22Rv1 (cell line): ENCODE results near the gene GCSAM.

Experiments used
- H3K27ac ChIP-seq: fragments of 450-650 bp; 2 replicates; pipeline ENCODE4 v1.5.1; 2017
- CTCF ChIP-seq: fragments of 450-650 bp; IDR thresholded peaks from 2 replicates; pipeline ENCODE4 v1.5.1; 2017; ENCODE audit warnings: mild to moderate bottlenecking
- ZFX ChIP-seq: fragments of 450-650 bp; IDR thresholded peaks from 2 replicates; pipeline ENCODE4 v1.6.1; 2017; ENCODE audit warnings: antibody characterized with exemption, borderline replicate concordance

Gene GCSAM

GRCh38 chr3:112096176-112096575, 36.9 kb downstream of the GCSAM start:
- TF ChIP-seq ZFX (no peak), CTCF (no peak)
- H3K27ac ChIP-seq: no peak overlapping the region

GRCh38 chr3:112095731-112096130, 37.3 kb downstream of the GCSAM start:
- H3K27ac ChIP-seq: no peak overlapping the region
- no peak for TF ChIP-seq CTCF
- no peak for TF ChIP-seq ZFX

- H3K27ac ChIP-seq: no peak overlapping the region
- TF ChIP-seq CTCF (no peak), ZFX (no peak)
These were observed 39.9 kb downstream of the GCSAM start for GRCh38 chr3:112093180-112093522.

GRCh38 chr3:112092496-112093179, 40.4 kb downstream of the GCSAM start:
- TF ChIP-seq ZFX: no peak
- no peak for TF ChIP-seq CTCF
- H3K27ac ChIP-seq: no peak overlapping the region

GRCh38 chr3:112090887-112091586, 42.0 kb downstream of the GCSAM start:
- TF ChIP-seq ZFX: no peak
- no peak for TF ChIP-seq CTCF
- H3K27ac ChIP-seq: no peak overlapping the region

- no peak overlapping the region for H3K27ac ChIP-seq
These were observed 42.8 kb downstream of the GCSAM start for GRCh38 chr3:112089956-112090886.

More at GRCh38 chr3:112089956-112090886, 42.8 kb downstream of the GCSAM start:
- no peak for TF ChIP-seq ZFX
- TF ChIP-seq CTCF: no peak
